ENCODE results near the gene SIAH2. TPM values are rescaled to one million over a fixed set of nuclear protein-coding genes. Genes with fewer than 3 reads are reported as not detected.

The SIAH2 gene
- total and polyA plus RNA-seq, 2 experiments from 2014 or later: 6.3 to 28.8 TPM

DNA sequence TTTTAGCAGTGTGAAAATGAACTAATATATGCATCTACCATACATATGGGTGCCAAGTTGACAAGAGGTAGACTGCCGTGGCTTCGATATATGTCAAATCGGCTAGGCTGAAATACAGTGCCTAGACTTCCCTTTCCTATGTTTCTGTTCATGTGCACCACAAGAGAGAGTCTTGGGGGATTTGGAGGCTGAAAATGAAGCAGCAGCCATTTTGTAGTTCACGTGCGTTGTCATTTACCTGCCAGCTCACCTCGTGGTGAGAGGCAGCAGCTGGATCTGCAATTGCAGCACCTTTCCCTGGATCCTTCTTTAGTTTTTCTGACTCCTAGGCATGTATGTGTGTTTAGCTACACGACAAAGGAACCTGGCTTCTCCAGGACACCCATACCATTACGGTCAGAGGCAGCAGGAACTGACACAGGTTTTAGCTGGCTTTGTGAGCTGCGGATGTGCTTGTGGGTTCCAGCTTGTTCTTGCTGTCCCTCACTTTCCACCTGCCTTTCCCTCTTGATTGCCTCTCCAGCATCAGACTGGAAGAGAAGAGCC, 40.5 kb upstream of the SIAH2 start:
- Histone ChIP-seq H3K4me1 (ENCODE audit: insufficient read depth) (peaks cover 26% of the 10 kb centered on the region), H2AFZ (peak overlapping the region; percentile 49; the same call in 1 of the 2 replicates), H3K27me3 (ENCODE audit: insufficient read depth) (no peaks in the 10 kb centered on the region), H3K4me3 (no peak overlapping the region), H3F3A (replicated peaks; ENCODE audit: low read depth) (no peaks in the 10 kb centered on the region), H3K79me2 (replicated peaks; ENCODE audit: insufficient read depth) (no peaks in the 10 kb centered on the region), H3K27ac (ENCODE audit: low read depth) (no peak overlapping the region), H3K4me2 (no peak overlapping the region), H4K20me1 (replicated peaks; ENCODE audit: insufficient read depth) (no peaks in the 10 kb centered on the region), H3K9me2 (ENCODE audit: insufficient read depth) (0 out of 2 replicates have a peak, but pooled peaks cover 6% of the 10 kb centered on the region), H3K36me3 (ENCODE audit: insufficient read depth) (no peaks in the 10 kb centered on the region)
- Mint-ChIP-seq H3K36me3 (ENCODE audit: low read depth) (peaks cover 7% of the 10 kb centered on the region; the same call in 1 of the 3 replicates), H3K4me1 (peaks cover 35% of the 10 kb centered on the region), H3K4me3 (no peak overlapping the region), H3K27me3 (ENCODE audit: insufficient read depth, low read depth, poor library complexity) (peaks cover 5% of the 10 kb centered on the region), H3K9me3 (no peaks in the 10 kb centered on the region; the same call in 2 of the 3 replicates), H3K27ac (no peak overlapping the region)
- no peak for TF ChIP-seq EZH2 (IDR thresholded peaks at IDR 0.05; ENCODE audit: low read depth, unreplicated experiment)
- TF ChIP-seq, protein P1, sequence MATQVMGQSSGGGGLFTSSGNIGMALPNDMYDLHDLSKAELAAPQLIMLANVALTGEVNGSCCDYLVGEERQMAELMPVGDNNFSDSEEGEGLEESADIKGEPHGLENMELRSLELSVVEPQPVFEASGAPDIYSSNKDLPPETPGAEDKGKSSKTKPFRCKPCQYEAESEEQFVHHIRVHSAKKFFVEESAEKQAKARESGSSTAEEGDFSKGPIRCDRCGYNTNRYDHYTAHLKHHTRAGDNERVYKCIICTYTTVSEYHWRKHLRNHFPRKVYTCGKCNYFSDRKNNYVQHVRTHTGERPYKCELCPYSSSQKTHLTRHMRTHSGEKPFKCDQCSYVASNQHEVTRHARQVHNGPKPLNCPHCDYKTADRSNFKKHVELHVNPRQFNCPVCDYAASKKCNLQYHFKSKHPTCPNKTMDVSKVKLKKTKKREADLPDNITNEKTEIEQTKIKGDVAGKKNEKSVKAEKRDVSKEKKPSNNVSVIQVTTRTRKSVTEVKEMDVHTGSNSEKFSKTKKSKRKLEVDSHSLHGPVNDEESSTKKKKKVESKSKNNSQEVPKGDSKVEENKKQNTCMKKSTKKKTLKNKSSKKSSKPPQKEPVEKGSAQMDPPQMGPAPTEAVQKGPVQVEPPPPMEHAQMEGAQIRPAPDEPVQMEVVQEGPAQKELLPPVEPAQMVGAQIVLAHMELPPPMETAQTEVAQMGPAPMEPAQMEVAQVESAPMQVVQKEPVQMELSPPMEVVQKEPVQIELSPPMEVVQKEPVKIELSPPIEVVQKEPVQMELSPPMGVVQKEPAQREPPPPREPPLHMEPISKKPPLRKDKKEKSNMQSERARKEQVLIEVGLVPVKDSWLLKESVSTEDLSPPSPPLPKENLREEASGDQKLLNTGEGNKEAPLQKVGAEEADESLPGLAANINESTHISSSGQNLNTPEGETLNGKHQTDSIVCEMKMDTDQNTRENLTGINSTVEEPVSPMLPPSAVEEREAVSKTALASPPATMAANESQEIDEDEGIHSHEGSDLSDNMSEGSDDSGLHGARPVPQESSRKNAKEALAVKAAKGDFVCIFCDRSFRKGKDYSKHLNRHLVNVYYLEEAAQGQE (IDR thresholded peaks at IDR 0.05; ENCODE audit: unreplicated experiment): no peak
- no peak for TF ChIP-seq JUNB (IDR thresholded peaks at IDR 0.05; ENCODE audit: unreplicated experiment)
- TF ChIP-seq, protein P2, sequence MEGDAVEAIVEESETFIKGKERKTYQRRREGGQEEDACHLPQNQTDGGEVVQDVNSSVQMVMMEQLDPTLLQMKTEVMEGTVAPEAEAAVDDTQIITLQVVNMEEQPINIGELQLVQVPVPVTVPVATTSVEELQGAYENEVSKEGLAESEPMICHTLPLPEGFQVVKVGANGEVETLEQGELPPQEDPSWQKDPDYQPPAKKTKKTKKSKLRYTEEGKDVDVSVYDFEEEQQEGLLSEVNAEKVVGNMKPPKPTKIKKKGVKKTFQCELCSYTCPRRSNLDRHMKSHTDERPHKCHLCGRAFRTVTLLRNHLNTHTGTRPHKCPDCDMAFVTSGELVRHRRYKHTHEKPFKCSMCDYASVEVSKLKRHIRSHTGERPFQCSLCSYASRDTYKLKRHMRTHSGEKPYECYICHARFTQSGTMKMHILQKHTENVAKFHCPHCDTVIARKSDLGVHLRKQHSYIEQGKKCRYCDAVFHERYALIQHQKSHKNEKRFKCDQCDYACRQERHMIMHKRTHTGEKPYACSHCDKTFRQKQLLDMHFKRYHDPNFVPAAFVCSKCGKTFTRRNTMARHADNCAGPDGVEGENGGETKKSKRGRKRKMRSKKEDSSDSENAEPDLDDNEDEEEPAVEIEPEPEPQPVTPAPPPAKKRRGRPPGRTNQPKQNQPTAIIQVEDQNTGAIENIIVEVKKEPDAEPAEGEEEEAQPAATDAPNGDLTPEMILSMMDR (conservative IDR thresholded peaks at IDR 0.05; ENCODE audit: low read depth in 2 of 2): no peak
- TF ChIP-seq, protein P3, sequence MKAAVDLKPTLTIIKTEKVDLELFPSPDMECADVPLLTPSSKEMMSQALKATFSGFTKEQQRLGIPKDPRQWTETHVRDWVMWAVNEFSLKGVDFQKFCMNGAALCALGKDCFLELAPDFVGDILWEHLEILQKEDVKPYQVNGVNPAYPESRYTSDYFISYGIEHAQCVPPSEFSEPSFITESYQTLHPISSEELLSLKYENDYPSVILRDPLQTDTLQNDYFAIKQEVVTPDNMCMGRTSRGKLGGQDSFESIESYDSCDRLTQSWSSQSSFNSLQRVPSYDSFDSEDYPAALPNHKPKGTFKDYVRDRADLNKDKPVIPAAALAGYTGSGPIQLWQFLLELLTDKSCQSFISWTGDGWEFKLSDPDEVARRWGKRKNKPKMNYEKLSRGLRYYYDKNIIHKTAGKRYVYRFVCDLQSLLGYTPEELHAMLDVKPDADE (IDR thresholded peaks at IDR 0.05): no peak
- no peak for TF ChIP-seq CREB1 (CRISPR knock-in tag; IDR thresholded peaks at IDR 0.05; ENCODE audit: low read depth)
- no peak for TF ChIP-seq NANOG (IDR thresholded peaks at IDR 0.05; ENCODE audit: borderline replicate concordance)
- TF ChIP-seq, protein P4, sequence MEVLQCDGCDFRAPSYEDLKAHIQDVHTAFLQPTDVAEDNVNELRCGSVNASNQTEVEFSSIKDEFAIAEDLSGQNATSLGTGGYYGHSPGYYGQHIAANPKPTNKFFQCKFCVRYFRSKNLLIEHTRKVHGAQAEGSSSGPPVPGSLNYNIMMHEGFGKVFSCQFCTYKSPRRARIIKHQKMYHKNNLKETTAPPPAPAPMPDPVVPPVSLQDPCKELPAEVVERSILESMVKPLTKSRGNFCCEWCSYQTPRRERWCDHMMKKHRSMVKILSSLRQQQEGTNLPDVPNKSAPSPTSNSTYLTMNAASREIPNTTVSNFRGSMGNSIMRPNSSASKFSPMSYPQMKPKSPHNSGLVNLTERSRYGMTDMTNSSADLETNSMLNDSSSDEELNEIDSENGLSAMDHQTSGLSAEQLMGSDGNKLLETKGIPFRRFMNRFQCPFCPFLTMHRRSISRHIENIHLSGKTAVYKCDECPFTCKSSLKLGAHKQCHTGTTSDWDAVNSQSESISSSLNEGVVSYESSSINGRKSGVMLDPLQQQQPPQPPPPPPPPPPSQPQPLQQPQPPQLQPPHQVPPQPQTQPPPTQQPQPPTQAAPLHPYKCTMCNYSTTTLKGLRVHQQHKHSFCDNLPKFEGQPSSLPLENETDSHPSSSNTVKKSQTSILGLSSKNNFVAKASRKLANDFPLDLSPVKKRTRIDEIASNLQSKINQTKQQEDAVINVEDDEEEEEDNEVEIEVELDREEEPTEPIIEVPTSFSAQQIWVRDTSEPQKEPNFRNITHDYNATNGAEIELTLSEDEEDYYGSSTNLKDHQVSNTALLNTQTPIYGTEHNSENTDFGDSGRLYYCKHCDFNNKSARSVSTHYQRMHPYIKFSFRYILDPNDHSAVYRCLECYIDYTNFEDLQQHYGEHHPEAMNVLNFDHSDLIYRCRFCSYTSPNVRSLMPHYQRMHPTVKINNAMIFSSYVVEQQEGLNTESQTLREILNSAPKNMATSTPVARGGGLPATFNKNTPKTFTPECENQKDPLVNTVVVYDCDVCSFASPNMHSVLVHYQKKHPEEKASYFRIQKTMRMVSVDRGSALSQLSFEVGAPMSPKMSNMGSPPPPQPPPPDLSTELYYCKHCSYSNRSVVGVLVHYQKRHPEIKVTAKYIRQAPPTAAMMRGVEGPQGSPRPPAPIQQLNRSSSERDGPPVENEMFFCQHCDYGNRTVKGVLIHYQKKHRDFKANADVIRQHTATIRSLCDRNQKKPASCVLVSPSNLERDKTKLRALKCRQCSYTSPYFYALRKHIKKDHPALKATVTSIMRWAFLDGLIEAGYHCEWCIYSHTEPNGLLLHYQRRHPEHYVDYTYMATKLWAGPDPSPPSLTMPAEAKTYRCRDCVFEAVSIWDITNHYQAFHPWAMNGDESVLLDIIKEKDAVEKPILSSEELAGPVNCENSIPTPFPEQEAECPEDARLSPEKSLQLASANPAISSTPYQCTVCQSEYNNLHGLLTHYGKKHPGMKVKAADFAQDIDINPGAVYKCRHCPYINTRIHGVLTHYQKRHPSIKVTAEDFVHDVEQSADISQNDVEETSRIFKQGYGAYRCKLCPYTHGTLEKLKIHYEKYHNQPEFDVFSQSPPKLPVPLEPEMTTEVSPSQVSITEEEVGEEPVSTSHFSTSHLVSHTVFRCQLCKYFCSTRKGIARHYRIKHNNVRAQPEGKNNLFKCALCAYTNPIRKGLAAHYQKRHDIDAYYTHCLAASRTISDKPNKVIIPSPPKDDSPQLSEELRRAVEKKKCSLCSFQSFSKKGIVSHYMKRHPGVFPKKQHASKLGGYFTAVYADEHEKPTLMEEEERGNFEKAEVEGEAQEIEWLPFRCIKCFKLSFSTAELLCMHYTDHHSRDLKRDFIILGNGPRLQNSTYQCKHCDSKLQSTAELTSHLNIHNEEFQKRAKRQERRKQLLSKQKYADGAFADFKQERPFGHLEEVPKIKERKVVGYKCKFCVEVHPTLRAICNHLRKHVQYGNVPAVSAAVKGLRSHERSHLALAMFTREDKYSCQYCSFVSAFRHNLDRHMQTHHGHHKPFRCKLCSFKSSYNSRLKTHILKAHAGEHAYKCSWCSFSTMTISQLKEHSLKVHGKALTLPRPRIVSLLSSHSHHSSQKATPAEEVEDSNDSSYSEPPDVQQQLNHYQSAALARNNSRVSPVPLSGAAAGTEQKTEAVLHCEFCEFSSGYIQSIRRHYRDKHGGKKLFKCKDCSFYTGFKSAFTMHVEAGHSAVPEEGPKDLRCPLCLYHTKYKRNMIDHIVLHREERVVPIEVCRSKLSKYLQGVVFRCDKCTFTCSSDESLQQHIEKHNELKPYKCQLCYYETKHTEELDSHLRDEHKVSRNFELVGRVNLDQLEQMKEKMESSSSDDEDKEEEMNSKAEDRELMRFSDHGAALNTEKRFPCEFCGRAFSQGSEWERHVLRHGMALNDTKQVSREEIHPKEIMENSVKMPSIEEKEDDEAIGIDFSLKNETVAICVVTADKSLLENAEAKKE (CRISPR knock-in tag; IDR thresholded peaks at IDR 0.05): no peak
- no peak for TF ChIP-seq ZNF114 (CRISPR knock-in tag; IDR thresholded peaks at IDR 0.05)
- TF ChIP-seq EZH2phosphoT487 (IDR thresholded peaks at IDR 0.05; ENCODE audit: unreplicated experiment): no peak
- no peak for TF ChIP-seq POLR2AphosphoS5 (IDR thresholded peaks at IDR 0.05; ENCODE audit: low read depth)
- no peak for TF ChIP-seq STAT1 (IDR thresholded peaks at IDR 0.05; ENCODE audit: unreplicated experiment)
- no peak for TF ChIP-seq ZNF331 (CRISPR knock-in tag; IDR thresholded peaks at IDR 0.05; ENCODE audit: low read depth)
- DNase-seq (ENCODE audit: low spot score) (peak; percentile 12), ATAC-seq (no peak)
